ENCODE measurements around the gene GRIFIN.

DNA sequence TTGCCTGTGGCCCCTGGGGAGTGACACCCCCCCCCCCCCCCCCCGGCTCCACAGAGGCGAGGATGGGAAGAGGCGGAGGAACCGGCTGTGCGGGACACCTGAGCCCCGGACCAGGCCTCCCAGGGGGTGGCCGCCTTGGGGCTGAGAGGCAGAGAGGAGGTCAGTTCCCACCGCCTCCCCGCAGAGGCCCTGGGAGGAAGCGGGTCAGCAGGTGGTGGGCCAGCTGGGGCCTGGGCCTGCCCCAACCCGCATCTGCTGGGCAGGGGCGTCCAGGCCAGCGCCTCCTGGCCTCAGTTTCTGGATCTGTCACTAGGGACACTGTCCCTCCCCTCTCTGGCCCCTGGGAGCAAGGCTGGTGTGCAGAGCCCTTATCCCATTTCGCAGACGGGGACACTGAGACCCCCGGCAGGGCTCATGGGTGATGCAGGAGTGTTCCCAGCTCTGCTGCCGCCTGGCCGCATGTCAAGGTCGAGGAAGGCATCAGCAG lies 28.7 kb upstream of the GRIFIN start:
- TF ChIP-seq CTCF (IDR thresholded peaks at IDR 0.05) (no peak), POLR2A (IDR thresholded peaks at IDR 0.05) (no peak)
